ENCODE results near the gene FOXP1.

FOXP1 gene

DNA sequence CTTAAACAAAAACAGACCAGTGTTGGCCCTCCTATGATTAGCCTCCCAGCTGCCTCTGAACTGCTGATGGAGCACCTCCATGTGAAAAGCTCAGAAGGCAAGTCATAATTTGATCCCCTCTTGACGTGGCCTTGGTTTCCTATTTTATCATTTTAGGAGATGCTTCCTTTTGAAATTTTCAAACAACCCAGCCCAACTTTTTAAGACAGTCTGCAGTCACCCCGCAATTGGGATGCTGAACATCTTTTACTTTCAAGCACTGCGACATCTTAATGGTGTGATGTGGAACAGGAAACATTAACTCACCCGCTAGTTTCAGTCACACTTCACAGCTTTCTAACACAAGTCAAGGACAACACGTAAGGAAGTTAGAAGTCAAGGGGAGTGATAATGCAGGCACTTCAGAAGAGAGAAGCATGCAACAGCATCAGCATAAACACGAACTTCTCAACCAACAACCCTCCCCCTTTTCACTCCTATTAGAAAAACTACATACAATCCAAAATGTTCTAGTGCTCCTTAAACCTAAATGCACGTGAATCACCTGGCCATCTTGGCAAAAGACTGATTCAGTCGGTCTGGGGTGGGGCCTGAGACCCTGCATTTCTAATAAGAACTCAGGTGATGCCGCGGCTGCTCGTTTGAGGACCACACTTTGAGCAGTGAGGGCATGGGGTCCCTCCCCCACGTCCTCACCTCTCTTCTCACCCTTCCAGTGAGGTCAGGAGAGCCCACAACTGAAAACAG lies 161.5 kb downstream of the FOXP1 start:
- DNase-seq, result peak; percentile 40 to 46

DNA sequence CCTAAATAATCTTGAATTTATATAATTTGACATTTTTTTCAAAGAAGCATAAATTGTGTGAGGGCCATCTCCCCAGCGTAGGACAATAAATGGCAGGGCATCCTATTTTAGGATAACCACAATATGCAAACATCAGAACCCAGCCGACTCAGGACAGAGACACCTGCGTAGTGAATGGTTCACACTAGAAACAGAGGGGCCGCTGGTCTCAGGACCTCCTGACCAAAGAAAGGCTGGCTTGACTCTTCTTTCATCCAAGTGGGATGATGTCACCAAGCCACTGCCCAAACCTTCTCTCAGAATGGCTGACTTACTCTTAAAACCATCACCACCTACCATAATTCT lies 162.1 kb downstream of the FOXP1 start:
- no peak for DNase-seq

DNA sequence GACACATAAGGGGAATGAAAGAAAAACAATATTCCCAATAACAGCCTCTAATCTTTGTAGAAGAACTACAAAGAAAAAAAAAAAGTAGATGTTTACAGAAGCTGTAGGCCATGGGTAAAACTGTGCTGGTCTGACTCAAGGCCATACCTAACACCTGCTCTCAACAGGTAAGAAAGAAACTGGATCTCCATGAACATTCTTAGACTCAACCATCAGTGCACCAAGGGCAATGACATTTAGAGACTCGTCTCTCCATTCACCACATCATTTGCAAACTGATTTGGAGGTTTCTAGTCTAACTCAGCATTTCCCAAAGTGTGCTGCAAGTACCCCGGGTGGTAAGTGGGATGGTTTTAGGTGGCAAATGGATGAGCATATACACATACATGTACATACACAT lies 164.2 kb downstream of the FOXP1 start:
- no peak for DNase-seq

DNA sequence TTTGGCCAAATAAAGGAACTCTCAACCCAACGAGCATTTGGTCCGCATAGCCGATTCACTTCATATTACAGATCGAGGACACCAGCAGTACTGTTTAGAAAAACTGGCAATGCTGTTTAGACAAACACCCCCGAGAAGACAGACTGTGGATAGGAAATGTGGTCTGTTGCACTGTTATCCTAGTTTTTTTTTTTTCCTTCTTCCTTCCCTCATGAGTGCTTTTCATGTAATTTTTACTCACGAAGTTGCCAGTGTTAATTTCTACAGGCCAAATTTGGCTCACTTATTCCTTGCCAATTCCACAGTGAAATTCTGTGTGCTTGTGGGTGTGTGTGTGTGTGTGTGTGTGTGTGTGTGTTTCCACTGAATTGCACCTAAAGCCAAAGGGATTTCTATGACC lies 165.7 kb downstream of the FOXP1 start:
- no peak for DNase-seq

GRCh38 chr3:71416876-71417275 lies 166.7 kb downstream of the FOXP1 start:
- DNase-seq, result peak in 1 of 2 donors; percentile 24

GRCh38 chr3:71415681-71416122 lies 167.8 kb downstream of the FOXP1 start:
- DNase-seq, result no peak

- DNase-seq, result no peak
These were observed 169.2 kb downstream of the FOXP1 start for GRCh38 chr3:71414189-71414927.

DNA sequence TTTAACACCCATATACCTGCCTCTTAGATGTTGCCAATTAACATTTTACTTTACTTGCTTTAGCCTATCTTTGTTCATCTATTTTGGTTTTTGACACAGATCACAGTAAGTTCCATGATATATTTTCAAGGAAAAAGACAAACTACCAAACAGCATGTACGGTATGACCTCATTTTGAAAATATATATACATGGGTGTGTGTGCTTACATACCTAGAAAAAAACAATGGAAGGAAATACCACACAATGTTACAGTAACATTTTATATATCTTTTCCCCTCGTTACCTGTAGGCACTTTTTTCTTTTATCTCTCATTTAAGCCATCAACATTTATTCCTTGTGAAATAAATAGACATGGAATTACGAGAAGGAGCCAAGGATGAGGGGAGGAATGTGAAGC lies 170.0 kb downstream of the FOXP1 start:
- no peak for DNase-seq

GRCh38 chr3:71409352-71409751 lies 174.2 kb downstream of the FOXP1 start:
- DNase-seq, result no peak

DNA sequence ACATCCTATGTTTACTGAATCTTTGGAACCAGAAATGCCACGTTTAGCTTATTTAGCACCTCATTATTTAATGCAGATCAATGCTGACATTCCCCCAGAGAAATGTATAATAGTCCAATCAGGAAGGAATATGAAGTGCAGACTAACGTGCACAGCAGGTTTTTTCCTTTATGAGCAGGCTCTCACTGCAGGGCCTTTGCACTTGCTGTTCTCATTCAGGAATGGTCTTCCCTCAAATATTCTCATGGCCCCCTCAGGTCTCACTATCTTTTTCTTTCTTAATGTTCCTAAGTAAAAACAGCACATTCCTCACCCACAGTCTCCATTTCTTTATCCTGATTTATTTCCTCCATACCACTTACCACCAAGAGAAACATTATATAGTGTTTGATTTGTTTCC lies 174.6 kb downstream of the FOXP1 start:
- no peak for DNase-seq

GRCh38 chr3:71407823-71408222 lies 175.7 kb downstream of the FOXP1 start:
- DNase-seq, result no peak

- no peak for DNase-seq
These were observed 176.3 kb downstream of the FOXP1 start for GRCh38 chr3:71406972-71407810.

- no peak for DNase-seq
These were observed 180.6 kb downstream of the FOXP1 start for GRCh38 chr3:71402911-71403310.

DNA sequence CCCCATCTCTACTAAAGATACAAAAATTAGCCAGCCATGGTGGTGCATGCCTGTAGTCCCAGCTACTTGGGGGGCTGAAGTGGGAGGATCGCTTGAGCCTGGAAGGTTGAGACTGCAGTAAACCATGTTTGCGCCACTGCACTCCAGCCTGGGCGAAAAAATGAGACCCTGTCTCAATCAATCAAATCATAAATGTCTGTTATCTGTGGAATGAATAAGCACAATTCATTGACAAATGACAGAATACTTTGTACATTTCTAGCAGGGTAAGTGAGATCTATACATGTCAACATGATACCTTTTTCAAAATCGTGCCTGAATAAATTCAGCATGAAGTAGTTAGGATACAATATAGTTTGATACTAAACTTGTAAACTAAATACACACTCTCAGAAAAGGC lies 181.2 kb downstream of the FOXP1 start:
- no peak for DNase-seq

DNA sequence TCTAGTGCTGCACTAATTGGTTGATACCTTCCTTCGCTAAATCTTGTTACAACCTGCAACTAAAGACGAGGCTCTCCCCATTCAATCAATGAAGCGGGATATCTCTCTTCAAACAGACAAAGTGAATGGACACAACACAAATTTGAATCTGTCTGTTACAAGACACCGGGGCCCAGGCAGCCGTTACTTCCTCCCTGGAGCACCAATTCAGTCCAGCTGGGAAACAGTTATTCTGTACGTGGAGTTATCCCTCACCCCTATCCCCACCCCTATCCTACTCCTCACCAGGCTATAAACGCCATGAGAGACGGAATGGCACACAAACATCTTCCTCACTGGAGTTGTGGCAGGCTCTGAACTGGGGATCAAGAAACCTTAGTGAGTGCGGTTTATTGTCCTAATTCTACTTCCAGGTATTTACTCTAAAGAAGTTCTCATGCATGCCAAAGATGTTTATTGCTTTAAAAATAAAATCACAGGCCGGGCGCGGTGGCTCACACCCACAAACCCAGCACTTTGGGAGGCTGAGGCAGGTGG lies 181.8 kb downstream of the FOXP1 start:
- no peak for DNase-seq

DNA sequence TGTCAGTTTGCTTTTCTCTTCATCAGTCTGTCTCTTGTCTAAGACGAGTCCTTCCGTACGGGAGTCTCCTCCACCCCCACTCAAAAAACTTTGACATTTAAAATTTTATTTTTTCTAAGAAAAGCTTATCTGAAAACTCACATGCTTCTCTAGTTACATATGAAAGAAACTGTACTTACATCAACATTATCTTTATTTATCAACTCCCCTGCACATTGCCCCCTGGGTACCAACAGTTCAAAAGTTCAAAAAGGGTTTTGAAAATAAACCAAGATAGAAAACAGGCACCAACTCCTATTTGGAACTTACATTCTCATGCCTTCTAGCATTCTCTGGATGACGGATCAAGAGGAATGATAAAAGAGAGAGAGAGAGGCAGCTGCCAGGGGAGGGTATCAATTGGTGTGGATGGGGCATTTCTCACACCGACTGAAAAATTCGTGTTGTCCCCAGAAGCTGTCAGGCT lies 182.5 kb downstream of the FOXP1 start:
- no peak for DNase-seq

- DNase-seq, result no peak
These were observed 184.1 kb downstream of the FOXP1 start for GRCh38 chr3:71399478-71399877.

- DNase-seq, result peak; percentile 29 to 44
These were observed 185.2 kb downstream of the FOXP1 start for GRCh38 chr3:71398157-71398836.

GRCh38 chr3:71397726-71398125 lies 185.8 kb downstream of the FOXP1 start:
- no peak for DNase-seq

GRCh38 chr3:71397046-71397445 lies 186.5 kb downstream of the FOXP1 start:
- DNase-seq, result peak; percentile 18 to 20

DNA sequence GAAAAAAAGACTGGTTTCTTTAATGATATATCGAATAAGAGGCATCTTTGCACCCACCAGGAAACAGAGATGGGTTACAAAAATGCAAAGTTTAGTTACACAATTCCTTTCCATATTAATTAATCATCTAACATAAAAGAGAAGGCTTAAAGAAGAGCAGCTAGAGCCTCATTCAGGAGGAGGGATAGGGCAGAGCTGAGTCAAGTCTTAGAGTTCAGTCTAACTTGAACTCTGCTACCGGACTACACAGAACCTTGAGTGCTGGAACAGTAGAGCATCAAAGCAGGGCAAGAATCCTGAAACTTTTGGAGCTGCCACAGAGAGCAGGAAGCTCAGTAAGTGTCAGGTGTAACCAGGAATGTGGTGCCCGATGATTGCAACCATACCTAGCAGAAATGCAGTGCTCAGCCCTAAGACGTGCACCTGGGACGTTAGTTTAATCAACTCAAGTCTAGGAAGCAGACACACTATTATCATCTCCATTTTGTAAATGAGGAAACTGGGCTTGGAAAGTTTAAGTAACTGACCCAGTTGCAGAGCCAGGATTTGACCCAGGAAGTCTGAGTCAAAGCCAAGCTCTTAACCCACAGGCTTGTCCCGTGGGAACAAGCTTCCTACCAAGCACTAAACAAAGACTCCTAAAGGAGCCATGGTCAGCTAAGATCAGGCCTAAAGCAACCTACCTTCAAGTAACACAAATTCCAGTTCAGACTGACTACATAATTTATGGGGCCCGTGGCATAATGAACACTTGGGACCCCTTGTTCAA lies 187.4 kb downstream of the FOXP1 start:
- DNase-seq, result no peak

DNA sequence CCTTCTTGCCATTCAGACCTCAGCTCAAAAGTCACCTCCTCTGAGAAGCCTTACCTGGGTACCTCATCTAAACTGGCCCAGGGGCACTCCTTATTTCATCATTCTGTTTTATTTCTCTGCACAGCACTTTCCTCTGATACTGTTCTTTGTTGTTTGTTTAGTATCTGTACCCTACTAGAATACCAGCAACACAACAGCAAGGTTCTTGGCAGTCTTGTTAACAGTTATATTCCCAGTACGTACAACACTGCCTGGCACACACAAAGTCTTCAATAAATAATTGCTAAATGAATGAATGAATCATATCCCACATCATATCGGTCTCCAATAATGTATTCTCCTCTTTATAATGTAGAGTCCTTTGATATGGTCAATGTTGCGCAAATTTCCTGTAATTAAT lies 188.1 kb downstream of the FOXP1 start:
- DNase-seq, result no peak

All from activated CD4-positive, alpha-beta T cell treated with anti-CD3 and anti-CD28 coated beads for 4 hours (primary cell).